HepG2 (cell line): Measurements from ENCODE around the gene FTSJ1. TPM values are rescaled to one million over a fixed set of nuclear protein-coding genes. Genes with fewer than 3 reads are reported as not detected.

Experiments used
- CAMTA2 ChIP-seq: sonication (generic); formaldehyde crosslinking; IDR thresholded peaks from 2 replicates; pipeline ENCODE4 v1.4.0; 2020; ENCODE audit warnings: mild to moderate bottlenecking, missing genetic modification reagents, borderline replicate concordance
- HIVEP1 ChIP-seq: sonication (generic); formaldehyde crosslinking; IDR thresholded peaks from 2 replicates; pipeline ENCODE4 v1.4.0; 2020; ENCODE audit warnings: mild to moderate bottlenecking, missing genetic modification reagents
- HMGXB4 ChIP-seq, 2 experiments: sonication (generic) in 1 of 2; formaldehyde crosslinking in 1 of 2; IDR thresholded peaks; 2 replicates each; pipeline versions ENCODE4 v1.4.0 to v1.6.1; 2018 to 2020; ENCODE audit warnings: missing genetic modification reagents in 2 of 2, borderline replicate concordance in 1 of 2, low read depth in 1 of 2, mild to moderate bottlenecking in 1 of 2, missing biosample characterization in 1 of 2
- HNRNPL ChIP-seq: fragments of 200-400 bp; formaldehyde crosslinking; IDR thresholded peaks from 2 replicates; pipeline ENCODE4 v1.6.1; 2017; ENCODE audit warnings: mild to moderate bottlenecking, low read depth, low read length
- POLR2G ChIP-seq: fragments of 200-400 bp; formaldehyde crosslinking; IDR thresholded peaks from 2 replicates; pipeline ENCODE4 v1.6.1; 2018; ENCODE audit warnings: mild to moderate bottlenecking, low read depth, low read length, moderate library complexity
- RFX3 ChIP-seq: IDR thresholded peaks from 2 replicates; pipeline ENCODE4 v1.6.1; 2016; ENCODE audit warnings: missing biosample characterization, missing genetic modification reagents
- SMARCC2 ChIP-seq: fragments of 450-650 bp; IDR thresholded peaks from 2 replicates; pipeline ENCODE4 v1.6.1; 2017; ENCODE audit warnings: antibody characterized with exemption, mild to moderate bottlenecking
- TARDBP ChIP-seq: sonication (generic); formaldehyde crosslinking; IDR thresholded peaks from 2 replicates; pipeline ENCODE4 v1.8.0; 2022; ENCODE audit warnings: mild to moderate bottlenecking, missing genetic modification reagents
- TFE3 ChIP-seq: IDR thresholded peaks from 2 replicates; pipeline ENCODE4 v1.6.1; 2016
- ZFY ChIP-seq: sonication (generic); formaldehyde crosslinking; IDR thresholded peaks from 2 replicates; pipeline ENCODE4 v1.4.0; 2020; ENCODE audit warnings: missing genetic modification reagents
- ZNF326 ChIP-seq: sonication (generic); formaldehyde crosslinking; IDR thresholded peaks from 2 replicates; pipeline ENCODE4 v1.4.0; 2020; ENCODE audit warnings: missing genetic modification reagents, borderline replicate concordance
- ZNF367 ChIP-seq: sonication (generic); formaldehyde crosslinking; IDR thresholded peaks from 2 replicates; pipeline ENCODE4 v1.4.0; 2020; ENCODE audit warnings: missing genetic modification reagents, borderline replicate concordance
- ZNF383 ChIP-seq: sonication (generic); formaldehyde crosslinking; IDR thresholded peaks from 2 replicates; pipeline ENCODE4 v1.4.0; 2020; ENCODE audit warnings: missing genetic modification reagents, mild to moderate bottlenecking, borderline replicate concordance
- ZNF407 ChIP-seq: sonication (generic); formaldehyde crosslinking; IDR thresholded peaks from one replicate; pipeline ENCODE4 v1.5.1; 2020; ENCODE audit warnings: mild to moderate bottlenecking, missing genetic modification reagents; ENCODE audit errors: not compliant biosample characterization
- ZNF563 ChIP-seq: sonication (generic); formaldehyde crosslinking; IDR thresholded peaks from 2 replicates; pipeline ENCODE4 v1.8.0; 2022; ENCODE audit warnings: mild to moderate bottlenecking, moderate library complexity, missing genetic modification reagents
- ZNF672 ChIP-seq: sonication (generic); formaldehyde crosslinking; IDR thresholded peaks from 2 replicates; pipeline ENCODE4 v1.8.1; 2022; ENCODE audit warnings: missing genetic modification reagents
- polyA plus RNA-seq, 8 experiments: library from polyadenylated mRNA; depleted of rRNA in 3 of 8; stranded (reverse) in 7 of 8; unstranded in 1 of 8; fragments of >200 nt; fragmentation: Illumina TruSeq in 4 of 8; extraction: Trizol in 4 of 8; gene quantifications; 2 replicates each; pipeline versions ENCODE4 v1.2.1 to v1.2.3, GENCODE V29; 2011 to 2016; ENCODE audit warnings: low read depth in 4 of 8, missing spikeins in 1 of 8, mixed read lengths in 1 of 8; ENCODE audit not compliant: insufficient read depth in 1 of 8
- total RNA-seq, 5 experiments: library from RNA; depleted of rRNA; stranded (reverse); fragments of >200 nt; fragmentation: Illumina TruSeq; extraction: Trizol; gene quantifications; 2 replicates each; pipeline ENCODE4 v1.2.3, GENCODE V29; 2016; ENCODE audit warnings: low read depth in 1 of 5

FTSJ1 gene
- total and polyA plus RNA-seq, 2 of the 13 experiments (the other 11 are each of a cell fraction or from before 2014, with no cell fraction given) = 30.3 to 37.9 TPM

GRCh38 chrX:48508400-48509244 lies 32.6 kb downstream of the FTSJ1 start, which contains the start of gene PORCN (continued):
- TF ChIP-seq TFE3 = no peak
- no peak for TF ChIP-seq TARDBP
- TF ChIP-seq POLR2G = peak; percentile 56; the same call in 1 of the 2 replicates
- TF ChIP-seq SMARCC2 = no peak
- 0 out of 4 replicates have a peak, but pooled peaks of 1 of the 2 experiments have one; percentile 28 for TF ChIP-seq HMGXB4 (CRISPR knock-in tag; IDR thresholded peaks at IDR 0.05; ENCODE audit: borderline replicate concordance in 1 of 2, low read depth in 1 of 2)
- TF ChIP-seq ZNF407 = no peak
- no peak for TF ChIP-seq HNRNPL
- TF ChIP-seq CAMTA2 (CRISPR knock-in tag) = no peak
- TF ChIP-seq ZNF383 (CRISPR knock-in tag) = no peak
- TF ChIP-seq ZFY (CRISPR knock-in tag) = peak; percentile 73
- no peak for TF ChIP-seq RFX3 (CRISPR knock-in tag)
- no peak for TF ChIP-seq ZNF367 (CRISPR knock-in tag)
- TF ChIP-seq ZNF326 (CRISPR knock-in tag) = no peak
- no peak for TF ChIP-seq ZNF672 (CRISPR knock-in tag)
- no peak for TF ChIP-seq ZNF563
- TF ChIP-seq HIVEP1 = no peak
